GM23338 (cell line): ENCODE data around the gene TDG. TPM values are rescaled to one million over a fixed set of nuclear protein-coding genes. Genes with fewer than 3 reads are reported as not detected.

ENCODE experiments used
- ATAC-seq: fragments of 200-7000 bp; cut with Tn5 transposase; 3 replicates; pipeline ENCODE4 v1.9.1; 2020
- DNase-seq: peaks from one replicate; pipeline ENCODE4 v3.0.0-alpha.2; 2015; ENCODE audit warnings: low spot score
- H2AFZ ChIP-seq: fragments of 200-600 bp; sonication (generic); 2 replicates; pipeline ENCODE4 v1.8.0; 2016; ENCODE audit warnings: antibody characterized with exemption, mild to moderate bottlenecking, moderate library complexity
- H3F3A ChIP-seq: fragments of 200-600 bp; sonication (generic); replicated peaks from 2 replicates; pipeline ENCODE4 v1.8.0; 2017; ENCODE audit warnings: antibody characterized with exemption, mixed run types, low read depth
- H3K27ac ChIP-seq: fragments of 200-600 bp; sonication (generic); 2 replicates; pipeline ENCODE4 v1.6.1; 2016; ENCODE audit warnings: low read depth
- H3K27me3 ChIP-seq: fragments of 200-600 bp; sonication (generic); 2 replicates; pipeline ENCODE4 v1.8.0; 2016; ENCODE audit warnings: mild to moderate bottlenecking, mixed run types, moderate library complexity; ENCODE audit not compliant: insufficient read depth
- H3K36me3 ChIP-seq: fragments of 200-600 bp; sonication (generic); 2 replicates; pipeline ENCODE4 v1.8.0; 2016; ENCODE audit warnings: mild to moderate bottlenecking; ENCODE audit not compliant: insufficient read depth
- H3K4me1 ChIP-seq: fragments of 200-600 bp; sonication (generic); 2 replicates; pipeline ENCODE4 v1.8.0; 2016; ENCODE audit warnings: mild to moderate bottlenecking, moderate library complexity; ENCODE audit not compliant: insufficient read depth
- H3K4me2 ChIP-seq: fragments of 200-600 bp; sonication (generic); 2 replicates; pipeline ENCODE4 v1.7.1; 2017; ENCODE audit warnings: mixed run types
- H3K4me3 ChIP-seq: fragments of 200-600 bp; sonication (generic); 2 replicates; pipeline ENCODE4 v1.6.1; 2016; ENCODE audit warnings: mixed run types
- H3K79me2 ChIP-seq: fragments of 200-600 bp; sonication (generic); replicated peaks from 2 replicates; pipeline ENCODE4 v1.8.0; 2017; ENCODE audit warnings: mild to moderate bottlenecking; ENCODE audit not compliant: insufficient read depth
- H3K9me2 ChIP-seq: fragments of 200-600 bp; sonication (generic); 2 replicates; pipeline ENCODE4 v1.8.0; 2017; ENCODE audit not compliant: insufficient read depth
- H4K20me1 ChIP-seq: fragments of 200-600 bp; sonication (generic); replicated peaks from 2 replicates; pipeline ENCODE4 v1.8.0; 2017; ENCODE audit warnings: mild to moderate bottlenecking; ENCODE audit not compliant: insufficient read depth
- H3K27ac Mint-ChIP-seq: 2 replicates; pipeline ENCODE4 v1.8.0; 2020; ENCODE audit warnings: inconsistent platforms, mild to moderate bottlenecking, moderate library complexity, mixed read lengths
- H3K27me3 Mint-ChIP-seq: 3 replicates; pipeline ENCODE4 v1.8.0; 2022; ENCODE audit warnings: low read depth, mild to moderate bottlenecking, moderate library complexity, mixed read lengths, inconsistent platforms; ENCODE audit not compliant: insufficient read depth, poor library complexity
- H3K36me3 Mint-ChIP-seq: 3 replicates; pipeline ENCODE4 v1.8.0; 2021; ENCODE audit warnings: low read depth, mild to moderate bottlenecking, inconsistent platforms, moderate library complexity, mixed read lengths
- H3K4me1 Mint-ChIP-seq: 3 replicates; pipeline ENCODE4 v1.8.0; 2020; ENCODE audit warnings: mild to moderate bottlenecking, inconsistent platforms, mixed read lengths
- H3K4me3 Mint-ChIP-seq: 3 replicates; pipeline ENCODE4 v1.8.0; 2021; ENCODE audit warnings: moderate library complexity, mild to moderate bottlenecking, inconsistent platforms, mixed read lengths
- H3K9me3 Mint-ChIP-seq: 3 replicates; pipeline ENCODE4 v1.8.0; 2020; ENCODE audit warnings: moderate library complexity, mild to moderate bottlenecking, inconsistent platforms, mixed read lengths
- CREB1 ChIP-seq: fragments of 250-450 bp; sonication (Bioruptor Pico); IDR thresholded peaks from 2 replicates; pipeline ENCODE4 v1.5.0; 2020; ENCODE audit warnings: low read depth, mild to moderate bottlenecking, moderate library complexity
- EZH2 ChIP-seq: fragments of 200-600 bp; sonication (generic); IDR thresholded peaks from one replicate; pipeline ENCODE4 v1.8.0; 2017; ENCODE audit warnings: antibody characterized with exemption, mild to moderate bottlenecking, low read depth; ENCODE audit not compliant: unreplicated experiment
- EZH2phosphoT487 ChIP-seq: fragments of 200-600 bp; sonication (generic); IDR thresholded peaks from one replicate; pipeline ENCODE4 v1.8.1; 2018; ENCODE audit warnings: antibody characterized with exemption; ENCODE audit not compliant: unreplicated experiment
- JUNB ChIP-seq: IDR thresholded peaks from one replicate; pipeline ENCODE4 v1.6.1; 2016; ENCODE audit warnings: antibody characterized with exemption; ENCODE audit not compliant: unreplicated experiment
- NANOG ChIP-seq: IDR thresholded peaks from 2 replicates; pipeline ENCODE4 v1.6.1; 2016; ENCODE audit warnings: antibody characterized with exemption, borderline replicate concordance
- POLR2AphosphoS5 ChIP-seq: IDR thresholded peaks from 2 replicates; pipeline ENCODE4 v1.6.1; 2016; ENCODE audit warnings: antibody characterized with exemption, low read depth
- STAT1 ChIP-seq: IDR thresholded peaks from one replicate; pipeline ENCODE4 v1.6.1; 2016; ENCODE audit warnings: antibody characterized with exemption; ENCODE audit not compliant: unreplicated experiment
- ZNF114 ChIP-seq: fragments of 250-450 bp; sonication (Bioruptor Pico); IDR thresholded peaks from 2 replicates; pipeline ENCODE4 v1.5.0; 2020; ENCODE audit warnings: mild to moderate bottlenecking, moderate library complexity
- ZNF331 ChIP-seq: fragments of 250-450 bp; sonication (Bioruptor Pico); IDR thresholded peaks from 2 replicates; pipeline ENCODE4 v1.5.0; 2020; ENCODE audit warnings: low read depth, mild to moderate bottlenecking, moderate library complexity
- polyA plus RNA-seq: library from polyadenylated mRNA; unstranded; fragments of >200 nt; fragmentation: Nextera tagmentation; extraction: Ambion mirVana; gene quantifications from 2 replicates; pipeline ENCODE4 v1.2.1, GENCODE V29; 2016
- total RNA-seq: library from RNA; depleted of rRNA; stranded (reverse); fragments of >200 nt; shearing (Covaris generic); gene quantifications from 2 replicates; pipeline ENCODE4 v1.2.3, GENCODE V29; 2014
- TF ChIP-seq, protein P1 (sequence below), 2 experiments: fragments of 200-600 bp in 1 of 2; sonication (generic) in 1 of 2; conservative IDR thresholded peaks; 2 replicates each; pipeline versions ENCODE4 v1.5.1 to v1.6.1; 2016 to 2017; ENCODE audit warnings: antibody characterized with exemption in 2 of 2, low read depth in 2 of 2, mild to moderate bottlenecking in 2 of 2, moderate library complexity in 1 of 2
- TF ChIP-seq, protein P2 (sequence below): IDR thresholded peaks from 2 replicates; pipeline ENCODE4 v1.6.1; 2016; ENCODE audit warnings: antibody characterized with exemption
- TF ChIP-seq, protein P3 (sequence below): IDR thresholded peaks from one replicate; pipeline ENCODE4 v1.6.1; 2018; ENCODE audit warnings: antibody characterized with exemption; ENCODE audit not compliant: unreplicated experiment
- TF ChIP-seq, protein P4 (sequence below): fragments of 250-450 bp; sonication (Bioruptor Pico); IDR thresholded peaks from 2 replicates; pipeline ENCODE4 v1.5.0; 2020; ENCODE audit warnings: mild to moderate bottlenecking, moderate library complexity

Gene TDG
- total and polyA plus RNA-seq, 2 experiments from 2014 or later = 57.0 to 66.2 TPM

DNA sequence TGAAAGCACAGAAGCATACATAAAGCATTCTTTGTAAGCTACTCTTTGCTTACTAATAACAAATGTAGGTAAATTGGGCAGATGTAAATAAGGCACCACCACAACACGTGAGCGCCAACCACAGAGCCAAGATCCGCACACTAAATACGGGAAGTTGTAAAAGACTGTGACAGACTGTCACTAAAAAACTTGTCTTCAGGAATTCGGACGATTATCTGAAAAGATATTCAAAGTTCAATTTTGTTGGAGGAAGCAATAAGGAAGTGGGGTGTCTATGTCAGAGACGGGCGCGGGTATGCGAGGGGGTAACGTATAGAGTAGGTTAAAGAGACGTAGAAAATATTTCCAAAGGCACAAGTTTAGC, 37.0 kb upstream of the TDG start:
- TF ChIP-seq POLR2AphosphoS5 (no peak), STAT1 (no peak), JUNB (no peak), ZNF331 (CRISPR knock-in tag) (no peak), ZNF114 (CRISPR knock-in tag) (no peak), EZH2 (no peak), EZH2phosphoT487 (no peak), NANOG (no peak), CREB1 (no peak)
- TF ChIP-seq, protein P1, sequence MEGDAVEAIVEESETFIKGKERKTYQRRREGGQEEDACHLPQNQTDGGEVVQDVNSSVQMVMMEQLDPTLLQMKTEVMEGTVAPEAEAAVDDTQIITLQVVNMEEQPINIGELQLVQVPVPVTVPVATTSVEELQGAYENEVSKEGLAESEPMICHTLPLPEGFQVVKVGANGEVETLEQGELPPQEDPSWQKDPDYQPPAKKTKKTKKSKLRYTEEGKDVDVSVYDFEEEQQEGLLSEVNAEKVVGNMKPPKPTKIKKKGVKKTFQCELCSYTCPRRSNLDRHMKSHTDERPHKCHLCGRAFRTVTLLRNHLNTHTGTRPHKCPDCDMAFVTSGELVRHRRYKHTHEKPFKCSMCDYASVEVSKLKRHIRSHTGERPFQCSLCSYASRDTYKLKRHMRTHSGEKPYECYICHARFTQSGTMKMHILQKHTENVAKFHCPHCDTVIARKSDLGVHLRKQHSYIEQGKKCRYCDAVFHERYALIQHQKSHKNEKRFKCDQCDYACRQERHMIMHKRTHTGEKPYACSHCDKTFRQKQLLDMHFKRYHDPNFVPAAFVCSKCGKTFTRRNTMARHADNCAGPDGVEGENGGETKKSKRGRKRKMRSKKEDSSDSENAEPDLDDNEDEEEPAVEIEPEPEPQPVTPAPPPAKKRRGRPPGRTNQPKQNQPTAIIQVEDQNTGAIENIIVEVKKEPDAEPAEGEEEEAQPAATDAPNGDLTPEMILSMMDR (conservative IDR thresholded peaks at IDR 0.05; ENCODE audit: low read depth in 2 of 2) = no peak
- TF ChIP-seq, protein P2, sequence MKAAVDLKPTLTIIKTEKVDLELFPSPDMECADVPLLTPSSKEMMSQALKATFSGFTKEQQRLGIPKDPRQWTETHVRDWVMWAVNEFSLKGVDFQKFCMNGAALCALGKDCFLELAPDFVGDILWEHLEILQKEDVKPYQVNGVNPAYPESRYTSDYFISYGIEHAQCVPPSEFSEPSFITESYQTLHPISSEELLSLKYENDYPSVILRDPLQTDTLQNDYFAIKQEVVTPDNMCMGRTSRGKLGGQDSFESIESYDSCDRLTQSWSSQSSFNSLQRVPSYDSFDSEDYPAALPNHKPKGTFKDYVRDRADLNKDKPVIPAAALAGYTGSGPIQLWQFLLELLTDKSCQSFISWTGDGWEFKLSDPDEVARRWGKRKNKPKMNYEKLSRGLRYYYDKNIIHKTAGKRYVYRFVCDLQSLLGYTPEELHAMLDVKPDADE = no peak
- TF ChIP-seq, protein P3, sequence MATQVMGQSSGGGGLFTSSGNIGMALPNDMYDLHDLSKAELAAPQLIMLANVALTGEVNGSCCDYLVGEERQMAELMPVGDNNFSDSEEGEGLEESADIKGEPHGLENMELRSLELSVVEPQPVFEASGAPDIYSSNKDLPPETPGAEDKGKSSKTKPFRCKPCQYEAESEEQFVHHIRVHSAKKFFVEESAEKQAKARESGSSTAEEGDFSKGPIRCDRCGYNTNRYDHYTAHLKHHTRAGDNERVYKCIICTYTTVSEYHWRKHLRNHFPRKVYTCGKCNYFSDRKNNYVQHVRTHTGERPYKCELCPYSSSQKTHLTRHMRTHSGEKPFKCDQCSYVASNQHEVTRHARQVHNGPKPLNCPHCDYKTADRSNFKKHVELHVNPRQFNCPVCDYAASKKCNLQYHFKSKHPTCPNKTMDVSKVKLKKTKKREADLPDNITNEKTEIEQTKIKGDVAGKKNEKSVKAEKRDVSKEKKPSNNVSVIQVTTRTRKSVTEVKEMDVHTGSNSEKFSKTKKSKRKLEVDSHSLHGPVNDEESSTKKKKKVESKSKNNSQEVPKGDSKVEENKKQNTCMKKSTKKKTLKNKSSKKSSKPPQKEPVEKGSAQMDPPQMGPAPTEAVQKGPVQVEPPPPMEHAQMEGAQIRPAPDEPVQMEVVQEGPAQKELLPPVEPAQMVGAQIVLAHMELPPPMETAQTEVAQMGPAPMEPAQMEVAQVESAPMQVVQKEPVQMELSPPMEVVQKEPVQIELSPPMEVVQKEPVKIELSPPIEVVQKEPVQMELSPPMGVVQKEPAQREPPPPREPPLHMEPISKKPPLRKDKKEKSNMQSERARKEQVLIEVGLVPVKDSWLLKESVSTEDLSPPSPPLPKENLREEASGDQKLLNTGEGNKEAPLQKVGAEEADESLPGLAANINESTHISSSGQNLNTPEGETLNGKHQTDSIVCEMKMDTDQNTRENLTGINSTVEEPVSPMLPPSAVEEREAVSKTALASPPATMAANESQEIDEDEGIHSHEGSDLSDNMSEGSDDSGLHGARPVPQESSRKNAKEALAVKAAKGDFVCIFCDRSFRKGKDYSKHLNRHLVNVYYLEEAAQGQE = no peak
- TF ChIP-seq, protein P4, sequence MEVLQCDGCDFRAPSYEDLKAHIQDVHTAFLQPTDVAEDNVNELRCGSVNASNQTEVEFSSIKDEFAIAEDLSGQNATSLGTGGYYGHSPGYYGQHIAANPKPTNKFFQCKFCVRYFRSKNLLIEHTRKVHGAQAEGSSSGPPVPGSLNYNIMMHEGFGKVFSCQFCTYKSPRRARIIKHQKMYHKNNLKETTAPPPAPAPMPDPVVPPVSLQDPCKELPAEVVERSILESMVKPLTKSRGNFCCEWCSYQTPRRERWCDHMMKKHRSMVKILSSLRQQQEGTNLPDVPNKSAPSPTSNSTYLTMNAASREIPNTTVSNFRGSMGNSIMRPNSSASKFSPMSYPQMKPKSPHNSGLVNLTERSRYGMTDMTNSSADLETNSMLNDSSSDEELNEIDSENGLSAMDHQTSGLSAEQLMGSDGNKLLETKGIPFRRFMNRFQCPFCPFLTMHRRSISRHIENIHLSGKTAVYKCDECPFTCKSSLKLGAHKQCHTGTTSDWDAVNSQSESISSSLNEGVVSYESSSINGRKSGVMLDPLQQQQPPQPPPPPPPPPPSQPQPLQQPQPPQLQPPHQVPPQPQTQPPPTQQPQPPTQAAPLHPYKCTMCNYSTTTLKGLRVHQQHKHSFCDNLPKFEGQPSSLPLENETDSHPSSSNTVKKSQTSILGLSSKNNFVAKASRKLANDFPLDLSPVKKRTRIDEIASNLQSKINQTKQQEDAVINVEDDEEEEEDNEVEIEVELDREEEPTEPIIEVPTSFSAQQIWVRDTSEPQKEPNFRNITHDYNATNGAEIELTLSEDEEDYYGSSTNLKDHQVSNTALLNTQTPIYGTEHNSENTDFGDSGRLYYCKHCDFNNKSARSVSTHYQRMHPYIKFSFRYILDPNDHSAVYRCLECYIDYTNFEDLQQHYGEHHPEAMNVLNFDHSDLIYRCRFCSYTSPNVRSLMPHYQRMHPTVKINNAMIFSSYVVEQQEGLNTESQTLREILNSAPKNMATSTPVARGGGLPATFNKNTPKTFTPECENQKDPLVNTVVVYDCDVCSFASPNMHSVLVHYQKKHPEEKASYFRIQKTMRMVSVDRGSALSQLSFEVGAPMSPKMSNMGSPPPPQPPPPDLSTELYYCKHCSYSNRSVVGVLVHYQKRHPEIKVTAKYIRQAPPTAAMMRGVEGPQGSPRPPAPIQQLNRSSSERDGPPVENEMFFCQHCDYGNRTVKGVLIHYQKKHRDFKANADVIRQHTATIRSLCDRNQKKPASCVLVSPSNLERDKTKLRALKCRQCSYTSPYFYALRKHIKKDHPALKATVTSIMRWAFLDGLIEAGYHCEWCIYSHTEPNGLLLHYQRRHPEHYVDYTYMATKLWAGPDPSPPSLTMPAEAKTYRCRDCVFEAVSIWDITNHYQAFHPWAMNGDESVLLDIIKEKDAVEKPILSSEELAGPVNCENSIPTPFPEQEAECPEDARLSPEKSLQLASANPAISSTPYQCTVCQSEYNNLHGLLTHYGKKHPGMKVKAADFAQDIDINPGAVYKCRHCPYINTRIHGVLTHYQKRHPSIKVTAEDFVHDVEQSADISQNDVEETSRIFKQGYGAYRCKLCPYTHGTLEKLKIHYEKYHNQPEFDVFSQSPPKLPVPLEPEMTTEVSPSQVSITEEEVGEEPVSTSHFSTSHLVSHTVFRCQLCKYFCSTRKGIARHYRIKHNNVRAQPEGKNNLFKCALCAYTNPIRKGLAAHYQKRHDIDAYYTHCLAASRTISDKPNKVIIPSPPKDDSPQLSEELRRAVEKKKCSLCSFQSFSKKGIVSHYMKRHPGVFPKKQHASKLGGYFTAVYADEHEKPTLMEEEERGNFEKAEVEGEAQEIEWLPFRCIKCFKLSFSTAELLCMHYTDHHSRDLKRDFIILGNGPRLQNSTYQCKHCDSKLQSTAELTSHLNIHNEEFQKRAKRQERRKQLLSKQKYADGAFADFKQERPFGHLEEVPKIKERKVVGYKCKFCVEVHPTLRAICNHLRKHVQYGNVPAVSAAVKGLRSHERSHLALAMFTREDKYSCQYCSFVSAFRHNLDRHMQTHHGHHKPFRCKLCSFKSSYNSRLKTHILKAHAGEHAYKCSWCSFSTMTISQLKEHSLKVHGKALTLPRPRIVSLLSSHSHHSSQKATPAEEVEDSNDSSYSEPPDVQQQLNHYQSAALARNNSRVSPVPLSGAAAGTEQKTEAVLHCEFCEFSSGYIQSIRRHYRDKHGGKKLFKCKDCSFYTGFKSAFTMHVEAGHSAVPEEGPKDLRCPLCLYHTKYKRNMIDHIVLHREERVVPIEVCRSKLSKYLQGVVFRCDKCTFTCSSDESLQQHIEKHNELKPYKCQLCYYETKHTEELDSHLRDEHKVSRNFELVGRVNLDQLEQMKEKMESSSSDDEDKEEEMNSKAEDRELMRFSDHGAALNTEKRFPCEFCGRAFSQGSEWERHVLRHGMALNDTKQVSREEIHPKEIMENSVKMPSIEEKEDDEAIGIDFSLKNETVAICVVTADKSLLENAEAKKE (CRISPR knock-in tag) = no peak
- H3K4me3 ChIP-seq = peak overlapping the region; percentile 82
- H3K9me2 ChIP-seq = no peaks in the 10 kb centered on the region
- H3K4me3 Mint-ChIP-seq = peak overlapping the region; percentile 86
- peaks cover 7% of the 10 kb centered on the region for H3K27me3 Mint-ChIP-seq
- 0 out of 2 replicates have a peak, but pooled peaks cover 7% of the 10 kb centered on the region for H3F3A ChIP-seq
- peak overlapping the region; percentile 81 for H3K4me2 ChIP-seq
- H3K4me1 ChIP-seq = peaks cover 13% of the 10 kb centered on the region; the same call in 1 of the 2 replicates
- ATAC-seq (no peak), DNase-seq (peak; percentile 11)
- H4K20me1 ChIP-seq = peaks cover 26% of the 10 kb centered on the region
- H2AFZ ChIP-seq = peak overlapping the region; percentile 86
- peaks cover 23% of the 10 kb centered on the region for H3K36me3 Mint-ChIP-seq
- H3K9me3 Mint-ChIP-seq = no peaks in the 10 kb centered on the region
- peaks cover 18% of the 10 kb centered on the region for H3K4me1 Mint-ChIP-seq
- peaks cover 16% of the 10 kb centered on the region for H3K36me3 ChIP-seq
- peaks cover 34% of the 10 kb centered on the region for H3K79me2 ChIP-seq
- peak overlapping the region; percentile 88 for H3K27ac ChIP-seq
- no peaks in the 10 kb centered on the region for H3K27me3 ChIP-seq
- H3K27ac Mint-ChIP-seq = peak overlapping the region; percentile 99
